HG02610 (cell line): ENCODE data around the gene CHIC1.

Experiments used
- ATAC-seq: cut with Tn5 transposase; IDR thresholded peaks from one replicate; pipeline ENCODE4 v1.9.1; 2021; ENCODE audit warnings: mild to moderate bottlenecking, moderate library complexity; ENCODE audit not compliant: unreplicated experiment

Gene CHIC1

GRCh38 chrX:73728602-73729001 is 165.6 kb downstream of the CHIC1 start:
- no peak for ATAC-seq
